Esophagus muscularis mucosa (tissue), 4 donors: Measurements from ENCODE around the gene FKBP14. TPM values are rescaled to one million over a fixed set of nuclear protein-coding genes. Genes with fewer than 3 reads are reported as not detected.
A peak's percentile ranks its signal among the peaks of the same experiment; 100 is the strongest.
"Not testable (repeated sequence)": the region's sequence is repeated elsewhere in the genome, so short reads cannot be mapped to it uniquely, and the experiment has no call there.

Experiments
- DNase-seq: peaks from one replicate; pipeline ENCODE4 v3.0.0-alpha.2; 2017; ENCODE audit errors: extremely low spot score
- H3K27ac ChIP-seq, 4 donors: fragments of 200-600 bp; sonication (generic); replicated peaks in 1 of 4; 1 replicate in 3 of 4; 2 replicates in 1 of 4; pipeline ENCODE4 v1.5.1; 2016 to 2019; ENCODE audit warnings: mild to moderate bottlenecking in 1 of 4
- H3K27me3 ChIP-seq, 4 donors: fragments of 200-600 bp; sonication (generic); one replicate each; pipeline versions ENCODE4 v1.5.1 to v1.6.0; 2016 to 2019
- H3K36me3 ChIP-seq, 4 donors: fragments of 200-600 bp; sonication (generic); one replicate each; pipeline ENCODE4 v1.5.1; 2016 to 2019
- H3K4me1 ChIP-seq, 4 donors: fragments of 200-600 bp; sonication (generic); one replicate each; pipeline ENCODE4 v1.5.1; 2016 to 2019
- H3K4me3 ChIP-seq, 4 donors: fragments of 200-600 bp; sonication (generic); 1 replicate in 2 of 4; 2 replicates in 2 of 4; pipeline ENCODE4 v1.5.1; 2016 to 2019; ENCODE audit warnings: mild to moderate bottlenecking in 4 of 4, moderate library complexity in 1 of 4
- H3K9me3 ChIP-seq, 4 donors: fragments of 200-600 bp; sonication (generic); 1 replicate in 3 of 4; 2 replicates in 1 of 4; pipeline ENCODE4 v1.5.1; 2016 to 2019
- EP300 ChIP-seq: sonication (generic); formaldehyde crosslinking; IDR thresholded peaks from one replicate; pipeline ENCODE4 v1.6.1; 2017; ENCODE audit warnings: antibody characterized with exemption
- POLR2A ChIP-seq: fragments of 450-650 bp; IDR thresholded peaks from one replicate; pipeline ENCODE4 v1.6.1; 2017; ENCODE audit warnings: antibody characterized with exemption, moderate library complexity, mild to moderate bottlenecking, low read depth
- POLR2AphosphoS5 ChIP-seq, 2 donors: sonication (generic); formaldehyde crosslinking; IDR thresholded peaks; one replicate each; pipeline ENCODE4 v1.6.1; 2017; ENCODE audit warnings: antibody characterized with exemption in 2 of 2
- WGBS: methylation state at CpG from one replicate; pipeline ENCODE4 v1.1.5; 2018; 5-methylcytosine and 5-hydroxymethylcytosine counted together
- intact Hi-C: fragments of 100-400 bp; cut with DNase I; formaldehyde crosslinking; loops from one replicate; pipeline ENCODE4 v1.15.1; 2023
- total RNA-seq, 4 donors: library from RNA; depleted of rRNA; stranded (reverse); fragments of >200 nt; gene quantifications; one replicate each; pipeline versions ENCODE4 v1.1.0 to v1.2.1, GENCODE V29; 2016
- TF ChIP-seq, protein P1 (sequence below), 3 experiments: fragments of 200-600 bp in 2 of 3; fragments of 450-650 bp in 1 of 3; sonication (generic) in 2 of 3; IDR thresholded peaks; one replicate each; pipeline ENCODE4 v1.5.1; 2017 to 2019; ENCODE audit warnings: antibody characterized with exemption in 3 of 3, mild to moderate bottlenecking in 2 of 3, moderate library complexity in 1 of 3

FKBP14 gene
- total RNA-seq, 4 donors from 2014 or later: 6.3 to 8.3 (median 7.0) TPM

DNA sequence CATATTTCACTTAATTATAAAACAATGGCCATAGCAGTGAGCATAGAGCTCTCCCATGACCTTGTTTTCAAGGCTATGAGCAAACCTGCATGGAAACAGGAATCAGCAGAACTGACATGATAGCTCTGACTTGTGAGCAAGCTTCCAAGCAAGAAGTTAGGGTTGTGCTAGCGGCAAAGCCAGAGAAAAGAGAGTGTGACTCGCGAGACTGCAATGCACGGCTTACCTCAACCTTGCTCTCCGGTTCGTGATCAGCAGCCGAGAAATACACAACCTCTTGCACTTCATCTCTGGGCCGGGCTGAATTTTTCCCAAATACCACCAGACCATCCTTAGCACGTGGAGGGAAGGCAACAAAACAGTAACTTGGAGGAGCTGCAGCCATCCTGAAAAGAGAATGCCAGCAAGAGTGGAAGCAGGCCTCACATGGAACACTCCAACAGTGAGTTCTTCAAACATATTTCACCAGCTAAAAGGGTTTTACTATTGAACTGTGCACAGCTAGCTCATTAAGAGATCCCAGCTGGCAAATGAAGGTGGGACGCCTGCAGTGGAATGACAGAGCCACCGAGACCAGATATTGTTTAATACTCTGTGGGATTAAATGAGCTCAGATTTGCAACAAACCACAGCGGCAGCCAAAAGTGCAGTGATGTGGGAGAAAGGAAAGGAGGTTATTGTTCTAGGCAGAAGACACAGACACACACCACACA is 57.7 kb downstream of the FKBP14 start:
- no peak overlapping the region for H3K4me3 ChIP-seq
- whole genome bisulfite sequencing: 86% methylated on average over 12 of the region's 12 CpGs
- peaks cover 0 to 4% (median 0%) of the 10 kb centered on the region in 4 donors for H3K36me3 ChIP-seq
- H3K27ac ChIP-seq: no peak overlapping the region
- intact Hi-C loops: no loop called here
- H3K27me3 ChIP-seq: no peaks in the 10 kb centered on the region
- no peaks in the 10 kb centered on the region for H3K9me3 ChIP-seq
- H3K4me1 ChIP-seq: peaks cover 9 to 59% (median 55%) of the 10 kb centered on the region in 4 donors
- no peak for DNase-seq
- no peak for TF ChIP-seq EP300

DNA sequence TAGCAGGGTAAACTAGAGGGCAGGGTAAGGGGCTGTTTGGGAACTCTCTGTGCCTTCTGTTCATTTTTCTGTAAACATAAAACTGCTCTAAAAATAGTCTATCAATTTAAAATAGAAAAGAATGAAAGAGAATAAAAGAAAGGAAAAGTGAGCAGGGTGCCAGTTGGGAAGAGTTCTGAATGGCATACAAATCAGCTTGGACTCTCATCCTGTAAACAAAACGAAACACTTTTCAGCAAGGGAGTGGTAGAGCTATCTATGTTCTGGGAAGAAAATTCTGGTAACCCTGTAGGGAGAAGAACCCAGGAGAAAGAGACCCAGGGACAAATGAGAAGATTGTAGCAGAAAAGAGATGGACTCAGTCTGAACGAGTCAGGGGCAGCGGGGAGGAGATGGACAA is 61.5 kb downstream of the FKBP14 start:
- H3K4me3 ChIP-seq: no peak overlapping the region
- intact Hi-C loops: no loop called here
- peaks cover 0 to 35% (median 31%) of the 10 kb centered on the region in 4 donors for H3K4me1 ChIP-seq
- TF ChIP-seq EP300: no peak
- no peak for TF ChIP-seq POLR2A
- TF ChIP-seq POLR2AphosphoS5 (IDR thresholded peaks at IDR 0.05): no peak
- TF ChIP-seq, protein P1, sequence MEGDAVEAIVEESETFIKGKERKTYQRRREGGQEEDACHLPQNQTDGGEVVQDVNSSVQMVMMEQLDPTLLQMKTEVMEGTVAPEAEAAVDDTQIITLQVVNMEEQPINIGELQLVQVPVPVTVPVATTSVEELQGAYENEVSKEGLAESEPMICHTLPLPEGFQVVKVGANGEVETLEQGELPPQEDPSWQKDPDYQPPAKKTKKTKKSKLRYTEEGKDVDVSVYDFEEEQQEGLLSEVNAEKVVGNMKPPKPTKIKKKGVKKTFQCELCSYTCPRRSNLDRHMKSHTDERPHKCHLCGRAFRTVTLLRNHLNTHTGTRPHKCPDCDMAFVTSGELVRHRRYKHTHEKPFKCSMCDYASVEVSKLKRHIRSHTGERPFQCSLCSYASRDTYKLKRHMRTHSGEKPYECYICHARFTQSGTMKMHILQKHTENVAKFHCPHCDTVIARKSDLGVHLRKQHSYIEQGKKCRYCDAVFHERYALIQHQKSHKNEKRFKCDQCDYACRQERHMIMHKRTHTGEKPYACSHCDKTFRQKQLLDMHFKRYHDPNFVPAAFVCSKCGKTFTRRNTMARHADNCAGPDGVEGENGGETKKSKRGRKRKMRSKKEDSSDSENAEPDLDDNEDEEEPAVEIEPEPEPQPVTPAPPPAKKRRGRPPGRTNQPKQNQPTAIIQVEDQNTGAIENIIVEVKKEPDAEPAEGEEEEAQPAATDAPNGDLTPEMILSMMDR (IDR thresholded peaks at IDR 0.05): no peak
- 64% methylated on average over 3 of the region's 3 CpGs for WGBS
- H3K9me3 ChIP-seq: no peaks in the 10 kb centered on the region
- H3K27me3 ChIP-seq: no peaks in the 10 kb centered on the region
- H3K27ac ChIP-seq: peak overlapping the region in 2 of 4 donors; percentile 5 to 50
- no peak for DNase-seq
- H3K36me3 ChIP-seq: peaks cover 0 to 7% (median 0%) of the 10 kb centered on the region in 4 donors

DNA sequence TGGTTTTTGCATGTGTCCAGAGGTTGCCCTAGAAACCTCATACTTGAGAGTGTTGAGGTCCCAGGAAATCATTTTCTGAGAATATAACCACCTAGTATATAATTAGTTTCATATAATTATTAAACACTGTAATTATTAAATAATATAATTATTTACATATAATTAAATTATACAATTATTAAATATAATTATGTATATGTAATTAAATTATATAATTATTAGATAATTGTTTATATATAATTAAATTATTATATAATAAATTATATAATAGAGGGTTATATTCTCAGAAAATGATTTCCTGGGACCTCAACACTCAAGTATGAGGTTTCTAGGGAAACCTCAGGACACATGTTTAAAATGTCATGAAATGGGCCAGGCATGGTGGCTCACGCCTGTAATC is 64.5 kb downstream of the FKBP14 start:
- peaks cover 0 to 25% (median 17%) of the 10 kb centered on the region in 4 donors for H3K4me1 ChIP-seq
- H3K36me3 ChIP-seq: peaks cover 0 to 3% (median 0%) of the 10 kb centered on the region in 4 donors
- WGBS: 92% methylated on average over 1 of the region's 1 CpG
- intact Hi-C loops: no loop called here
- no peak for DNase-seq
- H3K9me3 ChIP-seq: no peaks in the 10 kb centered on the region
- H3K27me3 ChIP-seq: no peaks in the 10 kb centered on the region
- H3K27ac ChIP-seq: no peak overlapping the region
- H3K4me3 ChIP-seq: no peak overlapping the region
- no peak for TF ChIP-seq POLR2AphosphoS5 (IDR thresholded peaks at IDR 0.05)
- no peak for TF ChIP-seq POLR2A
- no peak for TF ChIP-seq EP300
- TF ChIP-seq, protein P1 (IDR thresholded peaks at IDR 0.05): no peak

DNA sequence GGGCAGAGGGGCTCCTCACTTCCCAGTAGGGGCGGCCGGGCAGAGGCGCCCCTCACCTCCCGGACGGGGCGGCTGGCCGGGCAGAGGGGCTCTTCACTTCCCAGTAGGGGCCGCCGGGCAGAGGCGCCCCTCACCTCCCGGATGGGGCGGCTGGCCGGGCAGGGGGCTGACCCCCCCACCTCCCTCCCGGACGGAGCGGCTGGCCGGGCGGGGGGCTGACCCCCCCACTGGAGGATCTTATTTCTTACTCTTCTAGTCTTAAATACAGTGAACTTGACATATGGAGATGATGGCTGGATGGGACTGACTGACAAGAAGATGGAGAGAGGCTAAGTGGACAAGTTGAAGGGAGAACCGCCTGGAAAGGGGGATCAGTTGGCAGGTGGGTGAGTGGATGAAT is 64.9 kb downstream of the FKBP14 start:
- H3K36me3 ChIP-seq, H3K4me3 ChIP-seq, DNase-seq, intact Hi-C loops, H3K9me3 ChIP-seq, H3K27me3 ChIP-seq, H3K27ac ChIP-seq: not testable (repeated sequence)
- WGBS: 100% methylated on average over 2 of the region's 19 CpGs
- peaks cover 0 to 25% (median 17%) of the 10 kb centered on the region in 4 donors for H3K4me1 ChIP-seq

Other genes with a start within 250 kb of the FKBP14 start
- gene WIPF3, start 220.2 kb downstream of the FKBP14 start, total RNA-seq: 10 to 100 TPM in 1 of 4 donors, 1 to 10 TPM in 3; 3.3 to 10.4 (median 6.2) TPM
- gene SCRN1, start 36.9 kb downstream of the FKBP14 start, total RNA-seq: 100 to 1,000 TPM in 1 of 4 donors, 10 to 100 TPM in 3; 63.6 to 105 (median 83.8) TPM
- 10 to 100 TPM in 2 of 4 donors, 1 to 10 TPM in 2; 6.6 to 11.9 (median 10.2) TPM for gene PLEKHA8, start 1.7 kb upstream of the FKBP14 start, total RNA-seq
- 100 to 1,000 TPM; 158 to 249 (median 196) TPM for gene MTURN, start 108.3 kb upstream of the FKBP14 start, total RNA-seq